Measurements from ENCODE around the gene RMND1.

- TF ChIP-seq CTCF (IDR thresholded peaks at IDR 0.05) (no peak), POLR2A (IDR thresholded peaks at IDR 0.05) (no peak)
Measured at GRCh38 chr6:151452750-151453427, 963 bp upstream of the RMND1 start.

Measured in adrenal gland (tissue), 5 donors.